GM13976 (cell line): ENCODE results near the gene RNF187.

ENCODE experiments used
- DNase-seq: peaks from one replicate; pipeline ENCODE4 v3.0.0; 2012; ENCODE audit warnings: low spot score
- CTCF ChIP-seq: IDR thresholded peaks from 2 replicates; pipeline ENCODE4 v1.5.1; 2012; ENCODE audit warnings: borderline replicate concordance, mild to moderate bottlenecking; ENCODE audit not compliant: insufficient read depth; ENCODE audit errors: extremely low read depth, missing control alignments, control extremely low read depth
- in situ Hi-C: fragments of 300-500 bp; cut with MboI; formaldehyde crosslinking; loops from one replicate; pipeline ENCODE4 v1.12.0; 2022; ENCODE audit warnings: low sequenced_read_pairs, mixed read lengths, inconsistent platforms; ENCODE audit not compliant: unreplicated experiment

RNF187 gene

DNA sequence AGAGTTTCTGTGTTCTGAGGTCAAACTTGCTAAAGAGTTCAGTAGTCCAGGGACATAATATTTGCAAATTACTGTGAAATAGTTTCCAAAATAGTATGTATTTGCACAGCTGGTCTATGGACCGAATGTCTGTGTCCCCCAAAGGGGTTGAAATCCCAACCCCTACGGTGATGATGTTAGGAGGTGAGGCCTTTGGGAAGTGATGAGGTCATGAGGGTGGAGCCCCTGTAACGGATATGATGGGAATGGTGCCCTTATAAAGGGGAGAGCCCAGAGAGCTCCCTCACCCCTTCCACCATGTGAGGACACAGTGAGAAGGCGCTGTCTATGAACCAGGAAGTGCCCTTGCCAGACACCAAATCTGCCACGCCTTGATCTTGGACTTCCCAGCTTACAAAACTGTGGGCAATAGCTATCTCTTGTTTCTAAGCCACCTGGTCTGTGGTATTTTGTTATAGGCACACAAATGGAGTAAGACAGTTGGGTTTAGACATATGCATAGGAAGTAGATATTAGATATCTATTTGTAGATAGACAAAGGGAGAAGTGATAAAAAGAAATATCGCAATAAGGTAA, 21.7 kb downstream of the RNF187 start:
- DNase-seq = no peak
- no peak for TF ChIP-seq CTCF
- in situ Hi-C loops = no loop called here

DNA sequence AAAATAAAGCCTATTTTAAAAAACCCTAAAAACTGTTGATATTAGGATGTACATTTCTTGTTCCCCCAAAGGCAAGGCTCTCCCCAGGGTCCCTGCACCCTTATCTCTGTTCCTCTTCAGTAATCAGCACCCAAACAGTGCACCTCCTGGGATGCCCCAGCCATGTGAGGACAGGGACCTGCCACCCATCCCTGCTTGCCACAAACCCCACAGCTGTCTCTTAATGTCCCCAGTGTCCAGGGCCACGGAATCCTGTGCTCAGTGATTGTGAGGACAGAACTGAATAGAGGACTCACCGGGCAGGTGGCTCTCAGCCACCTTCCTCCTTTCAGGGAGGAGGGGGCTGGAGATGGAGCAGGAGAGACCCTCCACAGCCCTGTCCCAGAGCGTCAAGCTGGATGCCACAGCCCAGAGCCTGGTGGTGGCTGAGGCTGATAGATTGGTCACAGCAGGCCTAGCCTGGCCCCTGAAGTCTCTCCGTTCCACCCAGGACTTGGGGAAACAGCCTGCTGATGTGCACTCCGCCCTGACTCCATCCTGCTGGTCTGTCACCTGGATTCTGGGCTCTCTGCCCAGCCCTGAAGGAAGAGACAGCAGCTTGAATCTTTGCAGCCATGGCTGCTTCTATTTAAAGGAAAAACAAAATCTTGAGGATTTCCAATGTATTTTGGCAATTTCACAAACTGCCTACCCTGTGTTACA, 23.1 kb downstream of the RNF187 start:
- in situ Hi-C loops = no loop called here
- TF ChIP-seq CTCF = no peak
- DNase-seq = no peak

DNA sequence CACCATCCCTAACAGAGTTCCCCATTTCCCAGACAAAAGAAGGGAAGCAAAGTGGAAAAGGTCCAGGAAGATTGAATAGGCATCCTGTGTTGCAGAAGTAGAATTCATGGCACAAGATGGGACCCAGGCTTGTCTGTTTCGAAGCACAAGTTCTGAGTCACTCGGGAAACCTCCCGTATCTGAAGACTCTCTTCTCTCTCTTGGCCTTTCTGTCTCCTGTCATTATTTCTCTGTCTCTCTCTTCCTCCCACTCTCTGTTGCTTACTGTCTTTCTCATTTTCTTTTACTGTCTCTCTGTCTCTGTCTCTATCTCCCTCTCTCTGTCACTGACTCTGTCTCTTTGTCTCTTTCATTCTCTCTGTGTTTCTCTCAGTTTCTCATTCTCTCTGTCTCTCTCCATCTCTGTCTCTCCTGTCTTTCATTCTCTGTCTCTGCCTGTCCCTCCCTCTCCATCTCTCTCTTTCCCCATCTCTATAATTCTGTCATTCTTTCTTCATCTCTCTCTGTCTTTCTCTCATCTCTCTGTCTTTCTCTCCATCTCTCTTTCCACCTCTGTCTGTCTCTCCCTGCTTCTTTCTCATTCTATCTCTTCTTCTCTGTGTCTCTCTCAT, 23.7 kb downstream of the RNF187 start:
- TF ChIP-seq CTCF = no peak
- DNase-seq = no peak

DNA sequence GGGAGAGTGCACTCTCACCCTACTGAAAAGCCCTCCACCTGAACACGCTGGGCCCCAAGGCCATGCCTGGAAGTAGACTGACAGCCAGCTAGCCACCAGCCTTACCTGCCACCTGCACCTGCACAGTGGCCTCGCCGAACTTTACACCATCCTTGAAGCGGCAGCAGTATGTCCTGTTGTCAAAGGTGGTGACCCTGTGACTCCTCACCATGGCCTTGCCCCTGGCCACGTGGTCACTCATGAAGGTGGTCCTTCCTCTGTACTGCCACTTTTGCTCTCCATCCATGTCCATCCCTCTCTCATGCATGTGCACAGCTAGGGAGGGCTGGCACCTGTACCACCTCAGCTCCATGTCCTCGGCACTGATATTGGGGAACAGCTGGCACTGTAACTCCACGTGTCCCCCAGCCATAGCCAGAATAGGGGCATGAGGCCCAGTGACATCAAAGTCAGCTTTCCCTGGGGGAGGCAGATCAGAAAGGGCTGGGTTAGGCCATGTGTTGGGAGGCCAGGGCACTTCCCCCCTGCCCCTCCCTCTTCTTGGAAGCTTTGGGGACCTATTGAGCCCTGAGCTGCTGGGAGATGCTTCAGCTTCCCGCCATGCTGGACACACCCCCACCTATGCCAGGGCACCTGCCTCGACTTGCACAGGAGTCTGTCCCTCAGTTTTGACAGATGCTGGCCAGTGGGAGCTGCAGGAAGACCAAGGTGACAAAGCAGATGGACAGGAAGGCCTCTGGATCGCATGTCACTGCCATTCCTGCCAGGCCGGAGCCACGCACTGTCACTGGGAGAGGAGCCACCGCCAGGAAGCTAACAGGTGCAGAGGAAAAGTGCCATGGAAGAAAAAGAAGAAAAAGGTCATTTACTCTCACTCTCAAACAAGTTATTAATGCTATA, 24.6 kb downstream of the RNF187 start:
- TF ChIP-seq CTCF = no peak
- in situ Hi-C loops = no loop called here
- no peak for DNase-seq

More for the DNA sequence above, 23.7 kb downstream of the RNF187 start:
- in situ Hi-C loops = no loop called here

DNA sequence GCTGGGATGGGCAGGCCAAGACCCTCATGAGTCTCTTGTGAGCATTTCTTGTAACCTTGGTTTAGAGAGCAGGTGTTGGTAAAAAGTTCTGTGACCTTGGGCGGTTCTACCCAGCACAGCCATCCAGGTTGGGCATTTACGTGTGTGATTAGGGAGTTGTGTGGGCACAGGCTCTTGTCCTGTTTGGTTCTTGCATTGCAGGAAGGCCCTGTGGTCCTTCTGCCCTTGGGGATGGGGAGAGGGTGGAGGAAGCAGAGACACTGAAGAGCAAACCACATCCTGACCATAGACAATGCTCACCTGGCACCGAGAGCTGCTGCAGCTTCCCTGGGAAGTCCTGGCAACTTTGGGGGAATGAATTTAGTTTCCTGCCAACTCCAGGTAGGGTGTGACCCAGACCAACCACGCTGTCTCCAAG, 25.6 kb downstream of the RNF187 start:
- no peak for TF ChIP-seq CTCF
- in situ Hi-C loops = no loop called here
- no peak for DNase-seq

DNA sequence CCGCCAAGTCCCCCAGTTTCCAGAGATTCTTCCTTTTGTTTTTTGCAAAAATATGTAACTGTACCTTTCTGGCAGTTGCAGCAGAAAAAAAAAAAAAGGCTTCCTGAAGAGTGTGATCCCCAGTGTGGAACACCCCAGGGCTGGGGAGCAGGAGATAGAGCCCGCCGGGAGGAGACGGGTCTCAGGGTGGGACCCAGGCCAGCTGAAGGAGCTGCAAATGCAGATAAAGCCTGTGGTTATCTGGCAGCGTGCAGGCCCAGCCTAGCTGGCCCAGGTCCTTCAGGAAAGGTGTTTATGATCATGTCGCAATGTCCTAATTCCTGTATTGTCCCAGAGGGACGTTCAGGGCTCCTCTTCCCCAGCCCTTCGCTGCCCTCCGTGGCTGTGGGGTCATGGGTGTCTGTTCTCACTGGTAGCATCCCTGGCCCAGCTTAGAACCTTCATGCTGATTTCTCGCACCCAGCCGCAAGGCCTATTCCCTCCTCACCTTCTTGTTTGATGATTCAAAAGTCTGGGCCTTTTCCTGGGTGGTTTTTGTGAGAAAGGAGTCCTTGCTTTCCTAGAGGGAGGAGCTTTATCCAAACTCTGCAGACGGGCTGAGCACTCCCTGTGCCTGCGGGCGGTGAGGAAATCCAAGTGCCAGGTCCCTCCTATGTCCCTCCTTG, 26.2 kb downstream of the RNF187 start:
- no peak for TF ChIP-seq CTCF
- in situ Hi-C loops = no loop called here
- DNase-seq = no peak
